ENCODE data around the gene MICAL2.
A peak's percentile ranks its signal among the peaks of the same experiment; 100 is the strongest.

MICAL2 gene

DNA sequence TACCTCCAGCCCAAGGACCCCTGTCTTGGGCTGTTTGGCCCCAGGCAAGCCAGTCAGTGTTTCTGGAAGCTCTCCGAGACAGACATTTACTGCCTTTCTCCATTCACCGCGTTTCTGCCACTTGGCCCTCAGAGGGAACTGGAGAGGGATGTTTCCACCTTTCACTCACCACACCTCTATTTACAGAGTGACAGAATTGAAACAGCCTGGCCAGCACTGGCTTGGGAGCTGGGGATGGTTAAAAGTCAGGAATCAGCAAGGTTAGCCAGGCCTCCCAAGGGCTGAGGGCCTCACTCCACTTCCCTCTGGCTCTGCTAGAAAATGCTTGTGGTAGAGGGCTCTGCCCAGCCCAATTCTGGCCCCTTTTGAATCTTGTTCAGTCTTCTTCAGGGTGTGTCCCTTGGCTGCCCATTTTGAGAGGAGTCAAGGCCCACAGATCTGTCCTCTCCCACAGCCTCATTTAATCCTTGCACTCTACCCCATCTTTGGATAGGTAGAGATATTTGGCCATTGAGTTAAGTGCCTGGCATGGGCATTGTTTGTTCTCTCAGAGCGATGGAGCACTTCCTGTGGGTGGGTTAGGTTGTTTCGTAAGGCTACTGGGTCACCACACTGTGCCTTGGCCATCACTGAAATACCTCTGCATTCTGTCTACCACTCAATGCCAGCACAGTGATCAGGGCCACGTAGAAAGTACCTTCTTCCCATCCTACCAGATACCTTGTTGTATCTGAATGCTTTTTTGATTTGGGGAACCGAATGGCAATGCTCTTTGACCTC lies 119.2 kb downstream of the MICAL2 start:
- H3K4me3 ChIP-seq (ENCODE audit: low read depth, low read length): no peak overlapping the region
- in situ Hi-C loops (cut with HindIII; ENCODE audit: low sequenced_read_pairs): loop anchor here (10.0 kb wide), 1 partner anchor 145 kb away; no protein-coding TSS in a partner anchor
- DNase-seq (ENCODE audit: low read depth, low spot score): no peak
- no peak for TF ChIP-seq CTCF (IDR thresholded peaks at IDR 0.05; ENCODE audit: low read depth, low read length)

DNA sequence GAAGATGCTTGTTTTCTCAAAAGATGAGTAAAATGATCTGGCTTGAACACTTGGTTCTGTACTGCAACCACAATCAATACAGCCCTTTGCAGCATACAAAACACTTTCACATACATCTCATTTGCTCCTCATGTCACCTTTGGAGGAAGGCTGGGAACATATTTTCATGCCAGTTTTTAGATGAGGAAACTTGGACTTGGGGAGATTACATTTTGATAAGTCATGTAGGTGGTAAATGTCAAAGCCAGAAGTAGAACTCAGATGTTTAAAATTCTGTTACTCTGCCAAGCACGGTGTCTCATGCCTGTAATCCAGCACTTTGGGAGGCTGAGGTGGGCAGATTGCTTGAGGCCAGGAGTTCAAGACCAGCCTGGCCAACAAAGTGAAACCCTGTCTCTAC lies 121.8 kb downstream of the MICAL2 start:
- in situ Hi-C loops (cut with HindIII; ENCODE audit: low sequenced_read_pairs): loop anchor here (10.0 kb wide), 1 partner anchor 147 kb away; no protein-coding TSS in a partner anchor
- TF ChIP-seq CTCF (IDR thresholded peaks at IDR 0.05; ENCODE audit: low read depth, low read length): no peak
- DNase-seq (ENCODE audit: low read depth, low spot score): no peak
- H3K4me3 ChIP-seq (ENCODE audit: low read depth, low read length): no peak overlapping the region

- peak; percentile 89 for DNase-seq (ENCODE audit: low read depth, low spot score)
- in situ Hi-C loops (cut with HindIII; ENCODE audit: low sequenced_read_pairs): loop anchor here (10.0 kb wide), 1 partner anchor 148 kb away; no protein-coding TSS in a partner anchor
- TF ChIP-seq CTCF (IDR thresholded peaks at IDR 0.05; ENCODE audit: low read depth, low read length): no peak
- H3K4me3 ChIP-seq (ENCODE audit: low read depth, low read length): no peak overlapping the region
Observed at GRCh38 chr11:12232817-12233601, 122.6 kb downstream of the MICAL2 start.

DNA sequence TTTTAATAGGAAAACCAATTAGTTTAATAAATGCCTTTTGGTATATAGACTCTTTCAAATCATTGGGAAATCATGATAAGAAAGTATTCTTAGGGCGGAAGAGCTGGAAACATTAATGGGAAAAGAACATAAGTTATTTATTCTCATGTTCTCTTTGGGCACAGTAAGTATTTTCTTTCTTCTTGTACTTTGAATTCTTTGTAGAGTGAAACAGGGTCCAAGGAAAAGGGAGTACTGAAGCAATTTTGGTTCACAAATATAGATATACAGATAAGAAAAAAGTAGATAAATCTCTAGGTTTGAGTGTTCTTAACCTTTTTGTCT lies 123.2 kb downstream of the MICAL2 start:
- DNase-seq (ENCODE audit: low read depth, low spot score): no peak
- H3K4me3 ChIP-seq (ENCODE audit: low read depth, low read length): no peak overlapping the region
- no peak for TF ChIP-seq CTCF (IDR thresholded peaks at IDR 0.05; ENCODE audit: low read depth, low read length)
- in situ Hi-C loops (cut with HindIII; ENCODE audit: low sequenced_read_pairs): loop anchor here (10.0 kb wide), 1 partner anchor 149 kb away; no protein-coding TSS in a partner anchor

DNA sequence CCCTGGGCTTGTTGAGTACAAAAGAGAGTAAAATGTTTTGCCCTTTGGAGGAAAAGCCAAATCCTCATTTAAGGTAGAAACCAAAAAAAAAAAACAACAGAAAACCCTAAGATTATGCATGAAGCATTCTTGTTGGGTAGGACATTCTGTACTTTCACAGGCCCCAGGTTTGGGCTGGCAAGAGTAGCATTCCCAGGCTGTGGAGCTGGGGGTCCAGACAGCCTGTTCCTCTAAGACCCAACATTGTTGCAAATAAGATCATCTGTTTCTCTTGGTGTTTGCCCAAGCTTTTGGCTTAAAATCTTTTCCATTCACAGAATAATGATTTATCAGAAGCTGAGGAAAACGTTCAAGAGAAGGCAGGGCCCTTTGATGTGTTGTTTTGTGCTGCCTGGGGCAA lies 123.8 kb downstream of the MICAL2 start:
- no peak overlapping the region for H3K4me3 ChIP-seq (ENCODE audit: low read depth, low read length)
- no peak for TF ChIP-seq CTCF (IDR thresholded peaks at IDR 0.05; ENCODE audit: low read depth, low read length)
- peak; percentile 90 for DNase-seq (ENCODE audit: low read depth, low spot score)
- in situ Hi-C loops (cut with HindIII; ENCODE audit: low sequenced_read_pairs): loop anchor here (10.0 kb wide), 1 partner anchor 149 kb away; no protein-coding TSS in a partner anchor

DNA sequence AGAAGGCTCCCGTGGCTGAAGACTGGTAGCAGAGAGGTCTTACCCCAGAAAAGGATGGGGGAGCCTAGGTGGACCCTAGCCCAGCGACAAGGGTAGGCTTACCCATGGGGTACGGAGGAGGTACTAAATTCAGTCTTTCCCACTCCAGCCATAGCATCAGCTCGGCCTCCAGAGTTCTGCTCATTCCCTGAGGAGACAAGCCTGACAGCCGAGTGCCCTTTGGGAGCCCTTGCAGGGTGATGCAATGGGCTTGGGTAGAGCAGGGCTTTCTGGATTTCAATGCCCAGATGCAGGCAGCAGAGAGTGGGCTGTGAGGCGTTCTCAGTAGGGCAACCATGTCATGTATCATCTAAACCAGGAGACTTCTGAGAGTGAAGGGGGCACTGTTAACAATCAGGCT lies 124.7 kb downstream of the MICAL2 start:
- in situ Hi-C loops (cut with HindIII; ENCODE audit: low sequenced_read_pairs): loop anchor here (10.0 kb wide), 1 partner anchor 150 kb away; no protein-coding TSS in a partner anchor
- no peak overlapping the region for H3K4me3 ChIP-seq (ENCODE audit: low read depth, low read length)
- no peak for TF ChIP-seq CTCF (IDR thresholded peaks at IDR 0.05; ENCODE audit: low read depth, low read length)
- no peak for DNase-seq (ENCODE audit: low read depth, low spot score)
